A549 (cell line): ENCODE measurements around the gene KCNQ2. TPM values are rescaled to one million over a fixed set of nuclear protein-coding genes. Genes with fewer than 3 reads are reported as not detected.

Experiments used
- ATAC-seq, 2 experiments: fragments of 200-7000 bp in 1 of 2; fragments of >200 bp in 1 of 2; cut with Nextera tagmentation in 1 of 2; cut with Tn5 transposase in 1 of 2; 3 replicates each; pipeline versions ENCODE4 v1.8.0 to v1.9.1; 2018 to 2020; ENCODE audit warnings: mild to moderate bottlenecking in 1 of 2, moderate library complexity in 1 of 2
- CTCF ChIA-PET: fragments of 300-600 bp; sonication (Branson Sonifier 250); formaldehyde crosslinking; extraction: SDS; loops from one replicate; lab custom pipeline; 2021; ENCODE audit warnings: antibody characterized with exemption, inconsistent platforms; lab: Yijun Ruan, JAX
- POLR2A ChIA-PET: fragments of 350-600 bp; formaldehyde crosslinking; extraction: SDS; loops from one replicate; lab custom pipeline; 2021; ENCODE audit warnings: antibody characterized with exemption, inconsistent platforms; lab: Yijun Ruan, JAX
- DNase-seq, 2 experiments: peaks; one replicate each; pipeline versions ENCODE4 v3.0.0 to v3.0.0-alpha.2; 2011 to 2016; ENCODE audit warnings: low read depth in 1 of 2, low spot score in 1 of 2
- FAIRE-seq: peaks from 2 replicates; lab custom pipeline; 2011; peaks lifted over from hg19 to GRCh38; lab: Jason Lieb, UNC
- H3K27ac ChIP-seq, 2 experiments: fragments of >200 bp; sonication (Bioruptor Twin); formaldehyde crosslinking; 3 replicates each; pipeline ENCODE4 v1.5.1; 2016 to 2017
- H3K4me1 ChIP-seq: fragments of >200 bp; sonication (Bioruptor Twin); formaldehyde crosslinking; 3 replicates; pipeline ENCODE4 v1.6.1; 2016
- H3K4me2 ChIP-seq: fragments of >200 bp; sonication (Bioruptor Twin); formaldehyde crosslinking; 3 replicates; pipeline ENCODE4 v1.6.1; 2016
- H3K4me3 ChIP-seq: fragments of >200 bp; sonication (Bioruptor Twin); formaldehyde crosslinking; 3 replicates; pipeline ENCODE4 v1.5.1; 2016
- H3K9me3 ChIP-seq: fragments of >200 bp; sonication (Bioruptor Twin); formaldehyde crosslinking; 3 replicates; pipeline ENCODE4 v1.6.1; 2016
- CBX2 ChIP-seq: fragments of 200-600 bp; sonication (generic); IDR thresholded peaks from 2 replicates; pipeline ENCODE4 v1.6.1; 2016; ENCODE audit warnings: low read depth, mild to moderate bottlenecking, borderline replicate concordance
- ESRRA ChIP-seq: fragments of 150-350 bp; IDR thresholded peaks from 2 replicates; pipeline ENCODE4 v1.6.1; 2014; ENCODE audit warnings: mild to moderate bottlenecking, low read length, borderline replicate concordance
- FOSB ChIP-seq: fragments of 250-450 bp; sonication (Bioruptor Pico); IDR thresholded peaks from 2 replicates; pipeline ENCODE4 v1.5.0; 2020; ENCODE audit warnings: mild to moderate bottlenecking, moderate library complexity
- GATA3 ChIP-seq: IDR thresholded peaks from 2 replicates; pipeline ENCODE4 v1.6.1; 2012; ENCODE audit warnings: borderline replicate concordance
- HDAC2 ChIP-seq: fragments of 200-600 bp; sonication (generic); IDR thresholded peaks from 2 replicates; pipeline ENCODE4 v1.6.1; 2016
- HEYL ChIP-seq: fragments of 250-450 bp; sonication (Bioruptor Pico); IDR thresholded peaks from 2 replicates; pipeline ENCODE4 v1.8.0; 2021; ENCODE audit warnings: mild to moderate bottlenecking, moderate library complexity
- JUNB ChIP-seq: fragments of >200 bp; sonication (Bioruptor Twin); formaldehyde crosslinking; IDR thresholded peaks from 2 replicates; pipeline ENCODE4 v1.6.1; 2016
- KDM1A ChIP-seq: fragments of 200-600 bp; sonication (generic); IDR thresholded peaks from 2 replicates; pipeline ENCODE4 v1.6.1; 2016; ENCODE audit warnings: low read depth, mild to moderate bottlenecking
- KDM5A ChIP-seq: fragments of 200-600 bp; sonication (generic); IDR thresholded peaks from 2 replicates; pipeline ENCODE4 v1.6.1; 2016; ENCODE audit warnings: antibody characterized with exemption, mild to moderate bottlenecking
- MAZ ChIP-seq: fragments of 150-350 bp; IDR thresholded peaks from 2 replicates; pipeline ENCODE4 v1.6.1; 2014; ENCODE audit warnings: antibody characterized with exemption, low read depth, low read length, borderline replicate concordance
- NFE2L2 ChIP-seq: fragments of 150-350 bp; conservative IDR thresholded peaks from 2 replicates; pipeline ENCODE4 v1.6.1; 2014; ENCODE audit warnings: low read length
- POLR2A ChIP-seq: IDR thresholded peaks from 2 replicates; pipeline ENCODE4 v1.6.1; 2012; ENCODE audit warnings: mild to moderate bottlenecking, low read length
- POLR2AphosphoS2 ChIP-seq: conservative IDR thresholded peaks from 2 replicates; pipeline ENCODE4 v1.6.1; 2012; ENCODE audit warnings: low read length, improper control_type of control experiment, inconsistent platforms
- RCOR1 ChIP-seq: fragments of 150-350 bp; IDR thresholded peaks from 2 replicates; pipeline ENCODE4 v1.6.1; 2014; ENCODE audit warnings: antibody characterized with exemption, low read length, low read depth
- RNF2 ChIP-seq: fragments of 200-600 bp; sonication (generic); IDR thresholded peaks from 2 replicates; pipeline ENCODE4 v1.6.1; 2016; ENCODE audit warnings: low read depth, mild to moderate bottlenecking, antibody characterized with exemption, moderate library complexity, borderline replicate concordance
- SREBF2 ChIP-seq: fragments of 450-650 bp; IDR thresholded peaks from 2 replicates; pipeline ENCODE4 v1.6.1; 2014; ENCODE audit warnings: mild to moderate bottlenecking, moderate library complexity
- TFCP2L1 ChIP-seq: fragments of 250-450 bp; sonication (Bioruptor Pico); IDR thresholded peaks from 2 replicates; pipeline ENCODE4 v1.5.0; 2021; ENCODE audit warnings: mild to moderate bottlenecking
- WGBS: methylation state at CpG from one replicate; pipeline ENCODE4 v1.1.6; 2017; ENCODE audit errors: missing lambda C conversion rate; 5-methylcytosine and 5-hydroxymethylcytosine counted together
- polyA plus RNA-seq, 4 experiments: library from polyadenylated mRNA; depleted of rRNA in 3 of 4; stranded (reverse); fragments of >200 nt; fragmentation: RNase III in 1 of 4; extraction: RNeasy Plus Mini Kit Qiagen cat#74134 plus additional on column Dnase treatment in 1 of 4; gene quantifications; 2 replicates in 3 of 4; 3 replicates in 1 of 4; pipeline ENCODE4 v1.2.3, GENCODE V29; 2011 to 2017
- TF ChIP-seq, protein P1 (sequence below): IDR thresholded peaks from 2 replicates; pipeline ENCODE4 v1.6.1; 2012
- TF ChIP-seq, protein P2 (sequence below): fragments of >200 bp; sonication (Bioruptor Twin); formaldehyde crosslinking; IDR thresholded peaks from 3 replicates; pipeline ENCODE4 v1.5.1; 2016
- TF ChIP-seq, protein P3 (sequence below): fragments of 150-350 bp; IDR thresholded peaks from 2 replicates; pipeline ENCODE4 v1.6.1; 2014; ENCODE audit warnings: low read depth, mild to moderate bottlenecking, low read length
- TF ChIP-seq, protein P4 (sequence below): fragments of 250-450 bp; sonication (Bioruptor Pico); IDR thresholded peaks from 2 replicates; pipeline ENCODE4 v1.5.0; 2020; ENCODE audit warnings: low read depth, mild to moderate bottlenecking, moderate library complexity

KCNQ2 gene
- polyA plus RNA-seq, 2 of the 4 experiments (the other 2 are of a cell fraction): 0.14 to 0.36 TPM

DNA sequence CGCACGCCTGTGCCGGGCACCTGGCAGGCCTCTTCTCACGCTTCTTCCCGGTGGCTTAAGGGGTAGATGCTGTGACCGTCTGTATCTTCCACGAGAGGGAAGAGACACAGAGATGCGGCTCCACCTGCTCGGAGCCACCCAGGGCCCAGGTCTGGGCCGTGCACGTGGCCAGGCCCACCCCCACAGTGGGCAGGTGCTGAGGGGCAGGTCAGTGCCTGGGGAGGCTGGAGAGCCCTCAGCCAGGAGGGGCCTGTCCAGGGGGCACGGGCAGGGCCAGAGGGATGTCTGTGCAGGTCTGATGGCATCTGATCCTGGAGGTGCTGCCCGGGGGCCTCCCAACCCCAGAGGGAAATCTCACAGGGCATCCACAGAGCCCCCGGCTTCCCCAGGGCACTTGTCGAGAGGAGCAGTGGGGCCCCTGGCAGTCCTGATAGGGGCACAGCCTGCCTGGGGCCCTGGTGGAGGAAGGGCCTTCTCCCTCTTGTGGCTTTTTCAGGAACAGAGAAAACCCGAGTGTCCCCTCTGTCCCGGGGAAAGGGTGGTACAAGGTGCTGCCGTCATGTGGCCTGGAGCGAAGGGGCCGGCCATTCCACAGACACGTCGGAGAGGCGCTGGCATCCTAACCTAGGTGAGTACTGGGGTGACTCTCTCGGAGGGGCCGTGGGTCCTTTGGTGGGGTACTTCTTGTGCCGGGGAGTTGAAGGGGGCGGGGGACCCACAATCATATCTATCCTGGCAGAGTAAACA is 61.1 kb downstream of the KCNQ2 start:
- H3K4me1 ChIP-seq: no peaks in the 10 kb centered on the region
- ChIA-PET CTCF (interaction anchor here (1.0 to 1.1 kb wide), 2 partner anchors 22 to 29 kb away, joined by 3 to 4 read pairs; no protein-coding TSS in a partner anchor), POLR2A (no interaction called here)
- no peaks in the 10 kb centered on the region for H3K9me3 ChIP-seq
- no peak overlapping the region for H3K4me3 ChIP-seq
- ATAC-seq (no peak), FAIRE-seq (no peak), DNase-seq (no peak)
- no peak for TF ChIP-seq POLR2AphosphoS2
- no peak for TF ChIP-seq POLR2A
- no peak for TF ChIP-seq SREBF2
- no peak for TF ChIP-seq FOSB (CRISPR knock-in tag)
- TF ChIP-seq, protein P1, sequence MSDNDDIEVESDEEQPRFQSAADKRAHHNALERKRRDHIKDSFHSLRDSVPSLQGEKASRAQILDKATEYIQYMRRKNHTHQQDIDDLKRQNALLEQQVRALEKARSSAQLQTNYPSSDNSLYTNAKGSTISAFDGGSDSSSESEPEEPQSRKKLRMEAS: no peak
- TF ChIP-seq MAZ: no peak
- no peak for TF ChIP-seq TFCP2L1 (CRISPR knock-in tag)
- TF ChIP-seq KDM1A: no peak
- TF ChIP-seq RCOR1: no peak
- no peak for TF ChIP-seq GATA3
- no peak for TF ChIP-seq NFE2L2
- no peak for TF ChIP-seq RNF2
- no peak for TF ChIP-seq HDAC2
- TF ChIP-seq, protein P2, sequence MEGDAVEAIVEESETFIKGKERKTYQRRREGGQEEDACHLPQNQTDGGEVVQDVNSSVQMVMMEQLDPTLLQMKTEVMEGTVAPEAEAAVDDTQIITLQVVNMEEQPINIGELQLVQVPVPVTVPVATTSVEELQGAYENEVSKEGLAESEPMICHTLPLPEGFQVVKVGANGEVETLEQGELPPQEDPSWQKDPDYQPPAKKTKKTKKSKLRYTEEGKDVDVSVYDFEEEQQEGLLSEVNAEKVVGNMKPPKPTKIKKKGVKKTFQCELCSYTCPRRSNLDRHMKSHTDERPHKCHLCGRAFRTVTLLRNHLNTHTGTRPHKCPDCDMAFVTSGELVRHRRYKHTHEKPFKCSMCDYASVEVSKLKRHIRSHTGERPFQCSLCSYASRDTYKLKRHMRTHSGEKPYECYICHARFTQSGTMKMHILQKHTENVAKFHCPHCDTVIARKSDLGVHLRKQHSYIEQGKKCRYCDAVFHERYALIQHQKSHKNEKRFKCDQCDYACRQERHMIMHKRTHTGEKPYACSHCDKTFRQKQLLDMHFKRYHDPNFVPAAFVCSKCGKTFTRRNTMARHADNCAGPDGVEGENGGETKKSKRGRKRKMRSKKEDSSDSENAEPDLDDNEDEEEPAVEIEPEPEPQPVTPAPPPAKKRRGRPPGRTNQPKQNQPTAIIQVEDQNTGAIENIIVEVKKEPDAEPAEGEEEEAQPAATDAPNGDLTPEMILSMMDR: no peak
- TF ChIP-seq, protein P3, sequence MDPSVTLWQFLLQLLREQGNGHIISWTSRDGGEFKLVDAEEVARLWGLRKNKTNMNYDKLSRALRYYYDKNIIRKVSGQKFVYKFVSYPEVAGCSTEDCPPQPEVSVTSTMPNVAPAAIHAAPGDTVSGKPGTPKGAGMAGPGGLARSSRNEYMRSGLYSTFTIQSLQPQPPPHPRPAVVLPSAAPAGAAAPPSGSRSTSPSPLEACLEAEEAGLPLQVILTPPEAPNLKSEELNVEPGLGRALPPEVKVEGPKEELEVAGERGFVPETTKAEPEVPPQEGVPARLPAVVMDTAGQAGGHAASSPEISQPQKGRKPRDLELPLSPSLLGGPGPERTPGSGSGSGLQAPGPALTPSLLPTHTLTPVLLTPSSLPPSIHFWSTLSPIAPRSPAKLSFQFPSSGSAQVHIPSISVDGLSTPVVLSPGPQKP: no peak
- no peak for TF ChIP-seq JUNB
- H3K4me2 ChIP-seq: no peak overlapping the region
- H3K27ac ChIP-seq: no peak overlapping the region
- 57% methylated on average over 23 of the region's 27 CpGs for WGBS

DNA sequence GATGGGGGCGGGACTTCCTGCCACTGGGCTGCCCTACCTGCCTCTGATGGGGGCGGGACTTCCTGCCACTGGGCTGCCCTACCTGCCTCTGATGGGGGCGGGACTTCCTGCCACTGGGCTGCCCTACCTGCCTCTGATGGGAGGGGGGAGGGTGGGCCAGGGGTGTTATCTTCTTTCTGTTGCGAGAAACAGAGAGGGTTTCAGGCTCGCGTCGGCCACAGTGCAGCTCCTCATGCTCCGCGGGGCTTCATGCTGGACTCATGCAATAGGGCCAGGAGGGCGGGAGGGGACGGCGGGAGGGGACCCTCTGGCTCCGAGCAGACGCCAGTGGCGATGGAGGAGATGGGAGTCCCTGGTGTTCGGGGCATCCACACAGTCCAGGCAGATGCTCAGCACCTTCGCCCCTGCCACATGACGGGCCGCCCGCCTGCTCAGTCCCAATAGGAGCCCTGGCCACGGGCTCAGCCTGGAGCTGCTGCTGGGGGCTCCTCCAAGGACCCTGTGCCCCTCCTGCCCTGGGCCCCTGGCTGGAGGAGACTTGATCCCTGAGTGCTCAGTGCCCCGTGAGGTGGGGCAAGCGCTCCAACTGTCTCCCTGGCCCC is 62.5 kb downstream of the KCNQ2 start:
- H3K27ac ChIP-seq: no peak overlapping the region
- no peak overlapping the region for H3K4me3 ChIP-seq
- 81% methylated on average over 5 of the region's 23 CpGs for WGBS
- POLR2A ChIA-PET: no interaction called here
- ATAC-seq (no peak), DNase-seq (no peak), FAIRE-seq (no peak)
- no peaks in the 10 kb centered on the region for H3K4me1 ChIP-seq
- H3K9me3 ChIP-seq: no peaks in the 10 kb centered on the region
- H3K4me2 ChIP-seq: no peak overlapping the region
- CTCF ChIA-PET: interaction anchor here (1.1 to 2.2 kb wide), 4 partner anchors 9 to 100 kb away, joined by 3 to 10 read pairs (median 4); no protein-coding TSS in a partner anchor
- no peak for TF ChIP-seq ESRRA
- no peak for TF ChIP-seq FOSB (CRISPR knock-in tag)
- TF ChIP-seq HEYL (CRISPR knock-in tag): no peak
- TF ChIP-seq KDM5A: no peak
- TF ChIP-seq, protein P4, sequence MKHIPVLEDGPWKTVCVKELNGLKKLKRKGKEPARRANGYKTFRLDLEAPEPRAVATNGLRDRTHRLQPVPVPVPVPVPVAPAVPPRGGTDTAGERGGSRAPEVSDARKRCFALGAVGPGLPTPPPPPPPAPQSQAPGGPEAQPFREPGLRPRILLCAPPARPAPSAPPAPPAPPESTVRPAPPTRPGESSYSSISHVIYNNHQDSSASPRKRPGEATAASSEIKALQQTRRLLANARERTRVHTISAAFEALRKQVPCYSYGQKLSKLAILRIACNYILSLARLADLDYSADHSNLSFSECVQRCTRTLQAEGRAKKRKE (CRISPR knock-in tag): no peak
- no peak for TF ChIP-seq CBX2
- TF ChIP-seq, all 56 proteins: peak for 0
